D721Med (cell line): ENCODE results near the gene EPS8L1.
"Not testable (repeated sequence)": the region's sequence is repeated elsewhere in the genome, so short reads cannot be mapped to it uniquely, and the experiment has no call there.

Experiments used
- DNase-seq: peaks from one replicate; pipeline ENCODE4 v3.0.0; 2011; ENCODE audit warnings: low spot score; ENCODE audit not compliant: insufficient read length
- FAIRE-seq: peaks from 2 replicates; lab custom pipeline; 2011; peaks lifted over from hg19 to GRCh38; lab: Jason Lieb, UNC
- CTCF ChIP-seq: IDR thresholded peaks from 2 replicates; pipeline ENCODE4 v1.5.1; 2012; ENCODE audit warnings: mild to moderate bottlenecking, control low read depth; ENCODE audit not compliant: insufficient read depth; ENCODE audit errors: missing control alignments

Gene EPS8L1

GRCh38 chr19:55075371-55075998 is at the start of gene EPS8L1:
Gene EPS8L1 (plus strand): TSS chr19:55075869. CDS start chr19:55076445, 576 bp downstream.
- no peak for DNase-seq
- no peak for TF ChIP-seq CTCF
- no peak for FAIRE-seq

GRCh38 chr19:55027140-55027471 is 48.6 kb upstream of the EPS8L1 start:
- not testable (repeated sequence) for DNase-seq, FAIRE-seq

- no peak for DNase-seq
- no peak for FAIRE-seq
- TF ChIP-seq CTCF: no peak
Measured at GRCh38 chr19:55027472-55028337, 48.0 kb upstream of the EPS8L1 start.

- FAIRE-seq: no peak
- no peak for TF ChIP-seq CTCF
- no peak for DNase-seq
Measured at GRCh38 chr19:55028757-55029156, 46.9 kb upstream of the EPS8L1 start.

GRCh38 chr19:55031178-55031577 is 44.5 kb upstream of the EPS8L1 start:
- no peak for TF ChIP-seq CTCF
- FAIRE-seq (no peak), DNase-seq (no peak)

- no peak for TF ChIP-seq CTCF
- no peak for DNase-seq
- no peak for FAIRE-seq
Measured at GRCh38 chr19:55032170-55032800, 43.4 kb upstream of the EPS8L1 start.

GRCh38 chr19:55032976-55033643 is 42.6 kb upstream of the EPS8L1 start:
- FAIRE-seq: not testable (repeated sequence)

More at GRCh38 chr19:55032976-55033643, 42.6 kb upstream of the EPS8L1 start:
- not testable (repeated sequence) for DNase-seq
